Astrocyte of the spinal cord (primary cell): ENCODE measurements around the gene ZIC2.

Experiments used
- DNase-seq: peaks from one replicate; pipeline ENCODE4 v3.0.0; 2011; ENCODE audit warnings: low read depth, low spot score
- H3K4me3 ChIP-seq: 2 replicates; pipeline ENCODE4 v1.5.1; 2011; ENCODE audit warnings: low read depth, mild to moderate bottlenecking, low read length, moderate library complexity
- in situ Hi-C: cut with HindIII; loops from 2 replicates; pipeline ENCODE4 v1.10.0; 2017; ENCODE audit warnings: low sequenced_read_pairs
- TF ChIP-seq, protein P1 (sequence below): IDR thresholded peaks from 2 replicates; pipeline ENCODE4 v1.5.1; 2012; ENCODE audit warnings: low read depth, mild to moderate bottlenecking, low read length, inconsistent platforms

ZIC2 gene

DNA sequence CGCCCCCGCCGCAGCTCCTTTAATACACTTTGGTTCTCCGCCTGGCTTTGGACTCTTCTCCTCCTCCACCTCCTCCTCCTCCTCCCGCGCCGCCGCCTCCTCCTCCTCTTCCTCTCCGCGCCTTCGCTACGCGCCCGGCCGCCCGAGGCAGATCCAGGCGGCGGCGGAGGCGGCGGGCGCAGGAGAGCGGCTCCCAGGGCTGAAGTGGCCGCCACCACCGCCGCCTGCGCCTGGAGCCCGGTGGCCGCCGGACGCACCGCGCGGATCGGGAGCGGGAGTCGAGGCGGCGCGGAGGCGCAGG is at the start of gene ZIC2:
Gene ZIC2, plus strand, starts transcription at position 50 of the 301 bp plus-strand sequence. CDS start 281 bp downstream, outside the sequence.
- in situ Hi-C loops = no loop called here
- no peak for DNase-seq
- peak within 1 kb of the TSS; percentile 76 for H3K4me3 ChIP-seq
- TF ChIP-seq, protein P1, sequence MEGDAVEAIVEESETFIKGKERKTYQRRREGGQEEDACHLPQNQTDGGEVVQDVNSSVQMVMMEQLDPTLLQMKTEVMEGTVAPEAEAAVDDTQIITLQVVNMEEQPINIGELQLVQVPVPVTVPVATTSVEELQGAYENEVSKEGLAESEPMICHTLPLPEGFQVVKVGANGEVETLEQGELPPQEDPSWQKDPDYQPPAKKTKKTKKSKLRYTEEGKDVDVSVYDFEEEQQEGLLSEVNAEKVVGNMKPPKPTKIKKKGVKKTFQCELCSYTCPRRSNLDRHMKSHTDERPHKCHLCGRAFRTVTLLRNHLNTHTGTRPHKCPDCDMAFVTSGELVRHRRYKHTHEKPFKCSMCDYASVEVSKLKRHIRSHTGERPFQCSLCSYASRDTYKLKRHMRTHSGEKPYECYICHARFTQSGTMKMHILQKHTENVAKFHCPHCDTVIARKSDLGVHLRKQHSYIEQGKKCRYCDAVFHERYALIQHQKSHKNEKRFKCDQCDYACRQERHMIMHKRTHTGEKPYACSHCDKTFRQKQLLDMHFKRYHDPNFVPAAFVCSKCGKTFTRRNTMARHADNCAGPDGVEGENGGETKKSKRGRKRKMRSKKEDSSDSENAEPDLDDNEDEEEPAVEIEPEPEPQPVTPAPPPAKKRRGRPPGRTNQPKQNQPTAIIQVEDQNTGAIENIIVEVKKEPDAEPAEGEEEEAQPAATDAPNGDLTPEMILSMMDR = no peak

DNA sequence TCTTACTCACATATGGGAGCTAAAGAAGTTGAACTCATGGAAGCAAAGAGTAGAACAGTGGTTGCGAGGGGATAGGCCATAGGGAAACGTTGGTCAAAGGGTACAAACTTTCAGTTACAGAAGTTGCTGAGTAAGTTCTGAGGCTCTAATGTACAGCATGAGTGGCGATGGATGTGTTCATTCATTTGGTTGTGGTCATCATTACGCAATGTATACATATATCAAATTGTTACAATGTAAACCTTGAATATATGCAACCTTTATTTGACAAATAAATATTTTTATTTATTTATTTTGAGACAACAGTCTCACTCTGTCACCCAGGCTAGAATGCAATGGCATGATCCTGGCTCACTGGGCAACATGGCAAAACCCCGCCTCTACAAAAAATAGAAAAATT is 48.7 kb upstream of the ZIC2 start:
- no peak overlapping the region for H3K4me3 ChIP-seq
- TF ChIP-seq, protein P1 = no peak
- DNase-seq = no peak
- in situ Hi-C loops = no loop called here

DNA sequence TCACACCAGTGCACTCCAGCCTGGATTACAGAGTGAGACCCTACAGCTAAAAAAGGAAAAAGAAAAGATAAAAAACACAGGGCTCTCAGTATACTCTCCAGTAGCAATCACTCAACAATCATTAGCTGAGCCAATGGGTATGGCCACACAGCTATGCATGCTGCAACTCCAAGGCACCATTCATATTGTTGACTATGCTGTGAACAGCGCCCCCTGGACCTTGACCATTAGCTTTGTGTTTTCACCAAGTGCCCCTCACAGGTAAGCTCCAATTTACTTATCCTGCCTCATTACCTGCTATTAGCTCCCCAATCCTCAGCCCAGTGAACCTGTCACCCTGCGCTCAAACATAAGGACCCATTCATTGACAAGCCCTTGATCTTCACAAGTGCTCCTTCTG is 45.8 kb upstream of the ZIC2 start:
- in situ Hi-C loops = no loop called here
- TF ChIP-seq, protein P1 = no peak
- no peak for DNase-seq
- H3K4me3 ChIP-seq = no peak overlapping the region

DNA sequence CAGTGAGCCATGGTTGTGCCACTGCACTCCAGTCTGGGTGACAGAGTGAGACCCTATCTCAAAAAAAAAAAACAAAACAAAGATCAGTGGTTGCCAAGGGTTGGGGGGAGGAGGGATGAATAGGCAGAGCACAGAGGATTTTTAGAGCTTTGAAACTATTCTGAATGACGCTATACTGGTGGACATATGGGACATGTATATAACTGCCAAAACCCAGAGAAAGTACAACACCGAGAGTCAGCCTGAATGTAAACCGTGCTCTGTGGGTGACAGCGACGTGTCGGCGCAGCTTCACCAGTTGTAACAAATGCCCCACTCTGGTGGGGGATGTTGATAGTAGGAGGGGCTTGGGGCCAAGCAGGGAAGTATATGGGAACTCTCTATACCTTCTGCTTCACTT is 42.9 kb upstream of the ZIC2 start:
- TF ChIP-seq, protein P1 = no peak
- H3K4me3 ChIP-seq = no peak overlapping the region
- no peak for DNase-seq
- in situ Hi-C loops = no loop called here

DNA sequence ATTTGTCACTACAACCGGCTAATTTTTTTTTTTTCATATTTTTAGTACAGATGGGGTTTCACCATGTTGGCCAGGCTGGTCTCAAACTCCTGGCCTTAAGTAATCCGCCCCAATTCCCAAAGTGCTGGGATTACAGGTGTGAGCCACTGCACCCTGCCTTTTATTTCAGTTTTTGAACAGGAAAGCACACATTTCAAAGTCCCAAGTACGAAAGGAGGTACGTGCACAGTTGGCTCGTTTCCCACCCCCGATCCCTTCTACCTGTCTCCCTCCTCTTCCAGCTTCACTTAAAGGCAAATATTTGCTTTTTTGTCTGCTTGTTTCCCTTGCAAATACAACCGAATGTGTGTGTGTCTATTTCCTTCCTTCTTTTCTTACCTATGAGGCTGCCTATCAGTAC is 40.5 kb upstream of the ZIC2 start:
- H3K4me3 ChIP-seq = no peak overlapping the region
- DNase-seq = no peak
- in situ Hi-C loops = no loop called here
- TF ChIP-seq, protein P1 = no peak

DNA sequence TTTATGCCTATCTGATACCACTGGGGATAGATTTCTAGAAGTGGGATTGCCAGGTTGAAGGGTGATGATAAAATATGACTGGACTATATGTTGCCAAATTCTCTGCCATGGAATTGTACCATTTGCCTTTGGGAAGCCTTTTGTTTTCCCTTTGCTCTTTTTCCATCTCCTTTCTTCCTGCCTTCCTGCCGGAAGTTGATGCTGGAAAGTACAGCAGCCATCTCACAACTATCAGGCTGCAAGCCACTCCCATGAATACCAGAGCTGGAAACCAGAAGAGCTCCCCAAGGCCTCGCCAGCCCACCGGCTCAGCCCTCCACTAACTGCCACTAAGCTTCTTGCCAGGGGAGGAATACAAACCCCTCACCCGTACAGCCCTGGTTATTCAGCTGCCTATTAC is 39.7 kb upstream of the ZIC2 start:
- DNase-seq = no peak
- in situ Hi-C loops = no loop called here
- TF ChIP-seq, protein P1 = no peak
- no peak overlapping the region for H3K4me3 ChIP-seq

DNA sequence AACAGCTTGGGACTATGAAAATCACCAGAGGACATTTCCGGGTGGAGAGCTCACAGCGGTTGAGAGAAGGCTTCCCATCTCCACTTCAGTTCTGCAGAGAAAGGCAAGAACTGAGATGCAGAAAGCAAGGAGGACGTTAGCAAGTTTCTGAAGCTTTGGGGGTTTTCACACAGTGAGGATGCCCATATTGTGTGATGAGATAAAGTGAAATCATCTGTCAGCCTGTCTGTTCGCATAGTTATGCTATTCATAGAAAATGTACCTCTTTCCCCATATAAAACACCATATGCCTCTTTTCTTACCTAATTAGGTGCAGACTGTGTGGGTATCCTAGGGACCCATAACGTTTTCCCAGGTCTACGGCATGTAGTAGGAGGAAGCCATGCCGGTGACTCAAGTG is 37.5 kb upstream of the ZIC2 start:
- TF ChIP-seq, protein P1 = no peak
- in situ Hi-C loops = no loop called here
- H3K4me3 ChIP-seq = no peak overlapping the region
- no peak for DNase-seq
